HG02970 (cell line): ENCODE results near the gene IL1RAP.

Source experiments
- ATAC-seq: cut with Tn5 transposase; IDR thresholded peaks from one replicate; pipeline ENCODE4 v1.9.1; 2021; ENCODE audit warnings: mild to moderate bottlenecking, moderate library complexity, moderate number of reproducible peaks; ENCODE audit not compliant: unreplicated experiment, low FRiP score

IL1RAP gene

GRCh38 chr3:190541008-190541407 is 27.1 kb downstream of the IL1RAP start:
- ATAC-seq = no peak

GRCh38 chr3:190541560-190541959 is 27.7 kb downstream of the IL1RAP start:
- ATAC-seq = no peak

DNA sequence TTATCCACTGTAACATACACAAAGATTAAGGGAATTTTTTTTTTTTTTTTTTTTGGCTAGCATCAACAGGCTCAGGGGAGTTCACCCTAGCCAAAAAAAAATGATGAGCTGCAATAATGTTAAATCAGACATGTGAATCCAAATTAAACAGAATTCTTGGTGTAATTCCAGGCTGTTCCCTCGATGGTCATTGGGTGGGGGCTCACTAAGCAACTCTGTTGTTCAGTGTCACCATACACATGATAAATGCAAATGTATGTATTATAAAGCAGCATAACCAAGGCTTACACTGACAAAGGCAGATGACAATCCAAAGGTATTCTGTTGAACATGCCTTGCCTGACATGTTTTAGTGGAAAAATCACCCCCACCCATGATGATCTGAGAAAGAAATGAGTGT is 29.0 kb downstream of the IL1RAP start:
- ATAC-seq = no peak

GRCh38 chr3:190543671-190544070 is 29.8 kb downstream of the IL1RAP start:
- ATAC-seq = no peak

DNA sequence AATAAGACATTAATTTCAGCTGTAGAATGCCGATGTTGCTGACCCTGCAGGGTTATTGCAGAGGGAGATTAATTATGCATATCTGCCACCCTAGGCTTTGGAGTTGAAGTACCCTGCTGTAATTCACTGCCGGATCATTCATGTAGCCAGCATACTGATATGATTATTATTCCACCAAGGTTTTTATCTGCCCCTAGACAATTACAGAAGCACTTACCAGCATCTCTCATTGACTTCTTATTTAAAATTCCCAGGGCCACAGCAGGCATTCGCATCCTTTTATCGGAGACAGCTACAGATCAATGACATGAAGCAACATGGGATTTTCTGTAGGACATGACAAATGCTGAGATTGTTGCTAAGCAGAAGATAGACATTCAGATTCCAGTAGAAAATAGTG is 31.3 kb downstream of the IL1RAP start:
- ATAC-seq = no peak

- no peak for ATAC-seq
Observed at GRCh38 chr3:190546881-190547510, 33.1 kb downstream of the IL1RAP start.

GRCh38 chr3:190548031-190548656 is 34.3 kb downstream of the IL1RAP start:
- no peak for ATAC-seq

GRCh38 chr3:190552021-190552420 is 38.1 kb downstream of the IL1RAP start:
- ATAC-seq = no peak

GRCh38 chr3:190552969-190553759 is 39.3 kb downstream of the IL1RAP start:
- ATAC-seq = no peak

DNA sequence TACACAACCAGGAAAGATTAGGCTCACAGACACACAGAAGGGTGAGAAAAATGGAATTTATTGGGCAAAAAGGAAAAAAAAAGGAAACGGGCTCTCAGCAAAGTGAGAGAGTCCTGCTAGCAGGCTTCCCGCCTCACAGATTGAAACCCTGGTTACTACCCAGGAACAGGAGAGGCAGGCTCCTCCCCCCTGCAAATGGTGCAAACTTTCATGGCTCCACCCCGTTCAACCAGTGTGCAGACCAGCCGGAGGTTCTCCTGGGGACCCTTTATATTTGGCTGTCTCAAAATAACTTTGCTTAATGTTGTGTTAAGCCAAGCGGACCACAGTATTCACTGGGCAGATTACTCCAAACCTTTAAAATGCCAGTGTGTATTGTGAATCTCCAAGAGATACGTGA is 40.3 kb downstream of the IL1RAP start:
- no peak for ATAC-seq

GRCh38 chr3:190556351-190556750 is 42.5 kb downstream of the IL1RAP start:
- no peak for ATAC-seq

DNA sequence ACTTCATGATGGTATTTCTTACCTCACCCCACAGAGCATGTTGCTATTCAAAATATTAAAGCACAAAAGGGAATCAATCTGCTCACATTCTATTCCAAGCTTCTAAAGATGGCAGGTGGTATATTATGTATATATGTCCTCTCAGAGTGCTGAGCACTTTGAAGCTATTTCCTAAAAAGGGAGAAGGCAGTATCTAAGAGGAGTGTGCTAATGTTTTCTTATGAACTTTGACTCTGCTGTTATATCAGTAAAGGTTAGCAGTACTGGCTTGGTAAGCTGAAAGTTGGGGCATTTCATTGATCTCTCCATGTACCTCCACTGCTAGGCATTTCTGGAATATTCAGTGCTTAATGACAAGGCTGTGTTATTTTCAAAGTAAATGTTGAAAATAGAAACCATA is 43.4 kb downstream of the IL1RAP start:
- no peak for ATAC-seq

GRCh38 chr3:190558316-190558715 is 44.4 kb downstream of the IL1RAP start:
- ATAC-seq = no peak

GRCh38 chr3:190558796-190559195 is 44.9 kb downstream of the IL1RAP start:
- no peak for ATAC-seq

DNA sequence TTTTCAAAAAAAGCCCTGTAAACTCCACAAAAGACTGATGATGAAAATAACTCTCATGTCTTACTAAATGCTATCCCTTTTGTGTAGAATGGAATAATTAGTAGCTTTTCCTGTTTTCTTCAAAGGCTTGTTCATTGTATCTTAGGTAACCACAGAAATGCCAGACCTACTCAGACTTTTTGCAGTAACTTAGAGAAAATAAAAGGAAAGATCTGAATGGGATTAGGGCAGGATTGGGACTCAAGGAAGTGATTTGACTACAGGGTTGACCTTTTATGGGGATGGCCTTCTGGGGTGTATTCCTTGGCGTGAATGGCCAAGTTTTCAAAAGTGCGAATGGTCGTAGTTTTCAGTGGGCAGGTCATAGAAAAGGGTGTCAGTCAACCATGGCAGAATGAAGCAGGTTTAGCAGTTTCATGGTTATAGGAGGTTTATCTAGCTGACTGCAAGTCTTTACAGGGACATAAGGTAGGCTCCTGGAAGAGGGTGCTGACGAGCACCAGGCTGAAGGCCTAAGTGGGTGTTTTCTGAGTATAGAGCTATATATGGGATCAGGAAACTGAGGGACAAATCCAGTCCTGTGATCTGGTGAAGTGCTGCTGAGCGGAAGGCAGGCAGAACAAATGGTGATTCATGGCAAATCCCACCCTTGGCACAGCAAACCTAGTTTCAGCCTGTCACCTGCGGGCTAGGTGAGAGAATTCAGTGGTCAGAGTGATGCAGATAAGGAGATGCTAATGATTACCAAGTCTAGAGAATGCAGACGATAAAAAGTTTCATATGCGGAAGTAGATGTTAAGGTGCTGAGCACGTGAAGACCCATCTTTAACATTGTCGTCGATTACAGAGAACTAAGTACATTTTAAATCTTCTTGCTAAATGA is 46.4 kb downstream of the IL1RAP start:
- ATAC-seq = no peak

DNA sequence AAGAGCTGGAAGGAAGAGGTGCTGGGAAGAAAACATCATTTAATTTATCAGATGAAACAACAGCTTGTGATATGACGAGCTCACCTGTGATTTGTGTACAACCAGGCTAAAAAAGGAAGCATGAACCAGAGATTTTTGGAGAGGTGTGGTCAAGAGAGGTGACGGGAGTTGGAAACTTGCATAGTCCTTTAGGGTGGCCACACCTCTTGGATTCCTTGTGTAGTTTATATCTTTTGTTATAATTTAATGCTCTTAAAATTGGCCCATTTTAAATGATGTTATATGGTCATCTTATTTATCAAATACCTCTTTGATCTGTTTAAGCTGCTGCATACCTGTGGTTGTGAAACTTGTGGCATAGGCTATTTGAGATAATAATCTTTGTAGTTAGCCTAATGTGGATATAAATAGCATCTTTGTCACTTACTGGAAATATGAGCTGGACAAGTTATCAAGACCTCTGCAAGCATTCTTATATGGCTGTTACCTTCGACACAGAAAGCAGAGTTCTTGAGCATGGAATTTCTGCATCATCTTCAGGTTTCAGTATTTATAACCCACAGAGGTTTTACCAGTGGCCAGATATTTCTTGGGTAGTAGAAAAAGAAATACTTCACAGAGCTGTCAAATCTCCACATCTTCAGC is 49.1 kb downstream of the IL1RAP start:
- ATAC-seq = no peak

- ATAC-seq = no peak
Observed at GRCh38 chr3:190564175-190564574, 50.3 kb downstream of the IL1RAP start.

GRCh38 chr3:190566043-190566933 is 52.4 kb downstream of the IL1RAP start:
- no peak for ATAC-seq

GRCh38 chr3:190568036-190568435 is 54.2 kb downstream of the IL1RAP start:
- no peak for ATAC-seq
